GM12878 (cell line): ENCODE results near the gene RWDD4. TPM values are rescaled to one million over a fixed set of nuclear protein-coding genes. Genes with fewer than 3 reads are reported as not detected.

ENCODE experiments used
- ATAC-seq: fragments of 200-7000 bp; cut with Tn5 transposase; 3 replicates; pipeline ENCODE4 v1.9.1; 2020; ENCODE audit warnings: mild to moderate bottlenecking, moderate library complexity
- BruUV-seq: library from RNA; stranded (reverse); fragments of 400-500 nt; replicated peaks from 2 replicates; lab custom pipeline; 2021; lab: Mats Ljungman, UMichigan
- CTCF ChIA-PET: fragments of 300-600 bp; sonication (Branson Sonifier 250); formaldehyde crosslinking; extraction: SDS; loops from one replicate; lab custom pipeline; 2021; ENCODE audit warnings: inconsistent platforms; lab: Yijun Ruan, JAX
- POLR2A ChIA-PET: fragments of 350-600 bp; formaldehyde crosslinking; extraction: SDS; loops from one replicate; lab custom pipeline; 2021; ENCODE audit warnings: inconsistent platforms; lab: Charles Lee
- RAD21 ChIA-PET: fragments of 300-600 bp; sonication (Branson Sonifier 250); formaldehyde crosslinking; loops from one replicate; lab custom pipeline; 2023; ENCODE audit warnings: antibody characterized with exemption; ENCODE audit not compliant: unreplicated experiment; lab: Charles Lee
- SMC1A ChIA-PET: fragments of 300-600 bp; sonication (Branson Sonifier 250); formaldehyde crosslinking; loops from one replicate; lab custom pipeline; 2023; ENCODE audit not compliant: unreplicated experiment, uncharacterized antibody; lab: Charles Lee
- DNase-seq: peaks from one replicate; pipeline ENCODE4 v3.0.0-alpha.2; 2011; ENCODE audit warnings: low read depth, low spot score
- FAIRE-seq: peaks from 3 replicates; lab custom pipeline; 2011; peaks lifted over from hg19 to GRCh38; lab: Jason Lieb, UNC
- H2AFZ ChIP-seq: 2 replicates; pipeline ENCODE4 v1.6.0; 2011; ENCODE audit warnings: low read depth, low read length, control low read depth; ENCODE audit not compliant: control insufficient read depth
- H3K27ac ChIP-seq: 2 replicates; pipeline ENCODE4 v1.5.1; 2011; ENCODE audit warnings: control low read depth; ENCODE audit not compliant: control insufficient read depth, insufficient read depth
- H3K27me3 ChIP-seq, 2 experiments: replicated peaks in 1 of 2; 2 replicates each; pipeline versions ENCODE4 v1.6.0 to v1.6.1; 2011; ENCODE audit warnings: low read length in 1 of 2; ENCODE audit not compliant: control insufficient read depth in 2 of 2, insufficient read depth in 2 of 2
- H3K36me3 ChIP-seq, 2 experiments: 2 replicates each; pipeline ENCODE4 v1.5.1; 2011; ENCODE audit warnings: low read length in 1 of 2; ENCODE audit not compliant: control insufficient read depth in 2 of 2, insufficient read depth in 2 of 2
- H3K4me1 ChIP-seq: 2 replicates; pipeline ENCODE4 v1.6.1; 2011; ENCODE audit warnings: mild to moderate bottlenecking, low read length, moderate library complexity, mixed read lengths; ENCODE audit not compliant: control insufficient read depth, insufficient read depth
- H3K4me2 ChIP-seq: 2 replicates; pipeline ENCODE4 v1.6.0; 2011; ENCODE audit warnings: control low read depth; ENCODE audit not compliant: control insufficient read depth, insufficient read depth
- H3K4me3 ChIP-seq: fragments of 200-600 bp; sonication (generic); 2 replicates; pipeline ENCODE4 v1.5.1; 2016
- H3K79me2 ChIP-seq: 2 replicates; pipeline ENCODE4 v1.6.0; 2011; ENCODE audit warnings: low read length; ENCODE audit not compliant: control insufficient read depth, insufficient read depth
- H3K9ac ChIP-seq: 2 replicates; pipeline ENCODE4 v1.8.0; 2011; ENCODE audit warnings: low read length, control low read depth, mixed read lengths; ENCODE audit not compliant: control insufficient read depth, insufficient read depth
- H3K9me3 ChIP-seq: replicated peaks from 3 replicates; pipeline ENCODE4 v1.5.1; 2011; ENCODE audit warnings: mild to moderate bottlenecking, low read length; ENCODE audit not compliant: control insufficient read depth, insufficient read depth
- H4K20me1 ChIP-seq: 2 replicates; pipeline ENCODE4 v1.6.0; 2011; ENCODE audit not compliant: control insufficient read depth, insufficient read depth
- BHLHE40 ChIP-seq, 2 experiments: fragments of 450-650 bp in 1 of 2; IDR thresholded peaks; 2 replicates each; pipeline ENCODE4 v1.6.1; 2011 to 2017; ENCODE audit warnings: low read depth in 2 of 2, borderline replicate concordance in 1 of 2, improper control_type of control experiment in 1 of 2, low read length in 1 of 2, mild to moderate bottlenecking in 1 of 2
- ETV6 ChIP-seq, 2 experiments: fragments of 450-650 bp in 1 of 2; IDR thresholded peaks in 1 of 2; conservative IDR thresholded peaks in 1 of 2; 2 replicates each; pipeline ENCODE4 v1.6.1; 2014; ENCODE audit warnings: antibody characterized with exemption in 1 of 2, borderline replicate concordance in 1 of 2, low read depth in 1 of 2, mild to moderate bottlenecking in 1 of 2, moderate library complexity in 1 of 2
- FOXK2 ChIP-seq: fragments of 450-650 bp; IDR thresholded peaks from 2 replicates; pipeline ENCODE4 v1.6.1; 2017; ENCODE audit warnings: mild to moderate bottlenecking, moderate library complexity
- HDAC2 ChIP-seq: fragments of 200-600 bp; sonication (generic); IDR thresholded peaks from 2 replicates; pipeline ENCODE4 v1.6.1; 2017
- HDGF ChIP-seq: fragments of 450-650 bp; IDR thresholded peaks from 2 replicates; pipeline ENCODE4 v1.6.1; 2016; ENCODE audit warnings: antibody characterized with exemption
- NBN ChIP-seq: fragments of 450-650 bp; IDR thresholded peaks from 2 replicates; pipeline ENCODE4 v1.6.1; 2016
- NFYA ChIP-seq: IDR thresholded peaks from 2 replicates; pipeline ENCODE4 v1.6.1; 2011; ENCODE audit warnings: low read depth, mild to moderate bottlenecking, low read length, improper control_type of control experiment, borderline replicate concordance
- SKIL ChIP-seq: fragments of 450-650 bp; IDR thresholded peaks from 2 replicates; pipeline ENCODE4 v1.6.1; 2017; ENCODE audit warnings: mild to moderate bottlenecking, low read depth, inconsistent platforms; ENCODE audit not compliant: poor library complexity, severe bottlenecking
- SREBF1 ChIP-seq: IDR thresholded peaks from 2 replicates; pipeline ENCODE4 v1.6.1; 2012; ENCODE audit warnings: mild to moderate bottlenecking, low read length
- USF1 ChIP-seq: IDR thresholded peaks from 2 replicates; pipeline ENCODE4 v1.6.1; 2011; ENCODE audit warnings: borderline replicate concordance, low read depth, mild to moderate bottlenecking, moderate library complexity, mixed read lengths, low read length; ENCODE audit not compliant: insufficient read depth; ENCODE audit errors: extremely low read length
- WGBS: methylation state at CpG from one replicate; pipeline ENCODE4 v1.1.6; 2016; ENCODE audit warnings: low lambda C conversion rate; ENCODE audit not compliant: insufficient replicate concordance, insufficient coverage; ENCODE audit errors: missing lambda C conversion rate; 5-methylcytosine and 5-hydroxymethylcytosine counted together
- in situ Hi-C: fragments of 300-500 bp; cut with MboI; formaldehyde crosslinking; loops from 9 replicates; pipeline ENCODE4 v1.14.3; 2018; ENCODE audit warnings: mixed read lengths
- intact Hi-C: fragments of 100-400 bp; cut with micrococcal nuclease; formaldehyde crosslinking; loops from one replicate; pipeline ENCODE4 v1.14.2; 2022; ENCODE audit not compliant: unreplicated experiment
- polyA plus RNA-seq, 11 experiments: library from polyadenylated mRNA; depleted of rRNA in 4 of 11; unstranded in 6 of 11; stranded (reverse) in 5 of 11; fragments of >200 nt; fragmentation: Nextera tagmentation in 4 of 11; fragmentation: Illumina TruSeq in 1 of 11; extraction: Ambion mirVana in 4 of 11; extraction: Trizol in 1 of 11; gene quantifications; 1 replicate in 1 of 11; 2 replicates in 10 of 11; pipeline versions ENCODE4 v1.2.1 to v1.2.3, GENCODE V29; 2011 to 2016; ENCODE audit warnings: inconsistent platforms in 2 of 11, missing spikeins in 2 of 11, low read depth in 1 of 11
- total RNA-seq, 4 experiments: library from RNA; depleted of rRNA in 3 of 4; stranded (reverse); fragments of >200 nt in 3 of 4; fragmentation: Illumina TruSeq in 1 of 4; extraction: Trizol in 1 of 4; gene quantifications; 2 replicates each; pipeline versions ENCODE4 v1.2.1 to v1.2.3, GENCODE V29; 2013 to 2021
- TF ChIP-seq, protein P1 (sequence below): IDR thresholded peaks from 2 replicates; pipeline ENCODE4 v1.6.1; 2011; ENCODE audit warnings: mild to moderate bottlenecking, low read depth, low read length, moderate library complexity; ENCODE audit not compliant: insufficient replicate concordance
- TF ChIP-seq, protein P2 (sequence below): fragments of 450-650 bp; conservative IDR thresholded peaks from 2 replicates; pipeline ENCODE4 v1.6.1; 2017; ENCODE audit warnings: mild to moderate bottlenecking, moderate library complexity
- TF ChIP-seq, protein P3 (sequence below): fragments of 150-350 bp; IDR thresholded peaks from 2 replicates; pipeline ENCODE4 v1.6.1; 2016; ENCODE audit warnings: low read depth, low read length

RWDD4 gene
- total and polyA plus RNA-seq, 10 of the 15 experiments (the other 5 are each of a cell fraction or from before 2014, with no cell fraction given) = 11.2 to 37.8 (median 19.9) TPM

GRCh38 chr4:183670960-183671555, 12.1 kb upstream of the RWDD4 start:
- FAIRE-seq = no peak
- no peak overlapping the region for H3K4me2 ChIP-seq
- H3K79me2 ChIP-seq = no peaks in the 10 kb centered on the region
- CTCF ChIA-PET = no interaction called here
- RAD21 ChIA-PET = no interaction called here
- POLR2A ChIA-PET = no interaction called here
- peaks cover 2 to 22% of the 10 kb centered on the region in 2 experiments; a peak in 3 of 4 replicates for H3K36me3 ChIP-seq
- no peak overlapping the region for H2AFZ ChIP-seq
- SMC1A ChIA-PET = no interaction called here
- DNase-seq = no peak
- WGBS = 91% methylated on average over 12 of the region's 12 CpGs
- BruUV-seq = no TSS peak
- no peaks in the 10 kb centered on the region for H3K27me3 ChIP-seq
- no peaks in the 10 kb centered on the region for H3K9me3 ChIP-seq
- intact Hi-C loops = no loop called here
- H3K4me1 ChIP-seq = no peaks in the 10 kb centered on the region
- no peak for ATAC-seq
- H3K27ac ChIP-seq = no peak overlapping the region
- H3K9ac ChIP-seq = no peak overlapping the region
- H4K20me1 ChIP-seq = no peaks in the 10 kb centered on the region
- H3K4me3 ChIP-seq = no peak overlapping the region
- in situ Hi-C loops = no loop called here
- TF ChIP-seq USF1 (no peak), NFYA (no peak), SREBF1 (no peak), HDGF (no peak), SKIL (no peak), HDAC2 (no peak), NBN (no peak), ETV6 (conservative IDR thresholded peaks at IDR 0.05 in 1 of 2, IDR thresholded peaks at IDR 0.05 in 1 of 2; ENCODE audit: borderline replicate concordance in 1 of 2, low read depth in 1 of 2) (no peak), BHLHE40 (IDR thresholded peaks at IDR 0.05; ENCODE audit: borderline replicate concordance in 1 of 2, low read depth in 2 of 2, low read length in 1 of 2) (no peak), FOXK2 (no peak)
- TF ChIP-seq, protein P1, sequence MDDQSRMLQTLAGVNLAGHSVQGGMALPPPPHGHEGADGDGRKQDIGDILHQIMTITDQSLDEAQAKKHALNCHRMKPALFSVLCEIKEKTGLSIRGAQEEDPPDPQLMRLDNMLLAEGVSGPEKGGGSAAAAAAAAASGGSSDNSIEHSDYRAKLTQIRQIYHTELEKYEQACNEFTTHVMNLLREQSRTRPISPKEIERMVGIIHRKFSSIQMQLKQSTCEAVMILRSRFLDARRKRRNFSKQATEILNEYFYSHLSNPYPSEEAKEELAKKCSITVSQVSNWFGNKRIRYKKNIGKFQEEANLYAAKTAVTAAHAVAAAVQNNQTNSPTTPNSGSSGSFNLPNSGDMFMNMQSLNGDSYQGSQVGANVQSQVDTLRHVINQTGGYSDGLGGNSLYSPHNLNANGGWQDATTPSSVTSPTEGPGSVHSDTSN = no peak
- TF ChIP-seq, protein P2, sequence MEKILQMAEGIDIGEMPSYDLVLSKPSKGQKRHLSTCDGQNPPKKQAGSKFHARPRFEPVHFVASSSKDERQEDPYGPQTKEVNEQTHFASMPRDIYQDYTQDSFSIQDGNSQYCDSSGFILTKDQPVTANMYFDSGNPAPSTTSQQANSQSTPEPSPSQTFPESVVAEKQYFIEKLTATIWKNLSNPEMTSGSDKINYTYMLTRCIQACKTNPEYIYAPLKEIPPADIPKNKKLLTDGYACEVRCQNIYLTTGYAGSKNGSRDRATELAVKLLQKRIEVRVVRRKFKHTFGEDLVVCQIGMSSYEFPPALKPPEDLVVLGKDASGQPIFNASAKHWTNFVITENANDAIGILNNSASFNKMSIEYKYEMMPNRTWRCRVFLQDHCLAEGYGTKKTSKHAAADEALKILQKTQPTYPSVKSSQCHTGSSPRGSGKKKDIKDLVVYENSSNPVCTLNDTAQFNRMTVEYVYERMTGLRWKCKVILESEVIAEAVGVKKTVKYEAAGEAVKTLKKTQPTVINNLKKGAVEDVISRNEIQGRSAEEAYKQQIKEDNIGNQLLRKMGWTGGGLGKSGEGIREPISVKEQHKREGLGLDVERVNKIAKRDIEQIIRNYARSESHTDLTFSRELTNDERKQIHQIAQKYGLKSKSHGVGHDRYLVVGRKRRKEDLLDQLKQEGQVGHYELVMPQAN = no peak
- TF ChIP-seq, protein P3, sequence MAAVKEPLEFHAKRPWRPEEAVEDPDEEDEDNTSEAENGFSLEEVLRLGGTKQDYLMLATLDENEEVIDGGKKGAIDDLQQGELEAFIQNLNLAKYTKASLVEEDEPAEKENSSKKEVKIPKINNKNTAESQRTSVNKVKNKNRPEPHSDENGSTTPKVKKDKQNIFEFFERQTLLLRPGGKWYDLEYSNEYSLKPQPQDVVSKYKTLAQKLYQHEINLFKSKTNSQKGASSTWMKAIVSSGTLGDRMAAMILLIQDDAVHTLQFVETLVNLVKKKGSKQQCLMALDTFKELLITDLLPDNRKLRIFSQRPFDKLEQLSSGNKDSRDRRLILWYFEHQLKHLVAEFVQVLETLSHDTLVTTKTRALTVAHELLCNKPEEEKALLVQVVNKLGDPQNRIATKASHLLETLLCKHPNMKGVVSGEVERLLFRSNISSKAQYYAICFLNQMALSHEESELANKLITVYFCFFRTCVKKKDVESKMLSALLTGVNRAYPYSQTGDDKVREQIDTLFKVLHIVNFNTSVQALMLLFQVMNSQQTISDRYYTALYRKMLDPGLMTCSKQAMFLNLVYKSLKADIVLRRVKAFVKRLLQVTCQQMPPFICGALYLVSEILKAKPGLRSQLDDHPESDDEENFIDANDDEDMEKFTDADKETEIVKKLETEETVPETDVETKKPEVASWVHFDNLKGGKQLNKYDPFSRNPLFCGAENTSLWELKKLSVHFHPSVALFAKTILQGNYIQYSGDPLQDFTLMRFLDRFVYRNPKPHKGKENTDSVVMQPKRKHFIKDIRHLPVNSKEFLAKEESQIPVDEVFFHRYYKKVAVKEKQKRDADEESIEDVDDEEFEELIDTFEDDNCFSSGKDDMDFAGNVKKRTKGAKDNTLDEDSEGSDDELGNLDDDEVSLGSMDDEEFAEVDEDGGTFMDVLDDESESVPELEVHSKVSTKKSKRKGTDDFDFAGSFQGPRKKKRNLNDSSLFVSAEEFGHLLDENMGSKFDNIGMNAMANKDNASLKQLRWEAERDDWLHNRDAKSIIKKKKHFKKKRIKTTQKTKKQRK = no peak
